ENCODE results near the gene FSTL4.

The FSTL4 gene

DNA sequence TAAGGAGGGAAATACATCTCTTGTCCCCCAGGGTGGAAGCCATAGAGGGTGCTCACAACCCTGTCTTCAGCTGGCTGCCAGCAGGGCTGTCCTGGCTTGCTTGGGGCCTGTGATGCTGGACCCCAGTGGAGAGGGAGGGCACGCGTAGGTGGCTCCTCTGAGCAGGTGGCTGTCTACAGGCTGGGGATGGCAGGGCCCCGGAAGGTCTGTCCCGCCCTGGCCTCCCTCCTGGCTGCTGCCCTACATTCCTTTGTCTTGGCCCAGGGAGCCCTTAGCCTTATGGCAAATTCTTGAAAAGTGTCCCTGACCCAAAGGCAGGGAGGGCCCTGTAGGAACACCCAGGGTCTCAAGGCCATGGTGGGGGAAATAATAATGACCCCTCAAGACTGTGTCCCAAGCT, 336.2 kb downstream of the FSTL4 start:
- no peak for DNase-seq

DNA sequence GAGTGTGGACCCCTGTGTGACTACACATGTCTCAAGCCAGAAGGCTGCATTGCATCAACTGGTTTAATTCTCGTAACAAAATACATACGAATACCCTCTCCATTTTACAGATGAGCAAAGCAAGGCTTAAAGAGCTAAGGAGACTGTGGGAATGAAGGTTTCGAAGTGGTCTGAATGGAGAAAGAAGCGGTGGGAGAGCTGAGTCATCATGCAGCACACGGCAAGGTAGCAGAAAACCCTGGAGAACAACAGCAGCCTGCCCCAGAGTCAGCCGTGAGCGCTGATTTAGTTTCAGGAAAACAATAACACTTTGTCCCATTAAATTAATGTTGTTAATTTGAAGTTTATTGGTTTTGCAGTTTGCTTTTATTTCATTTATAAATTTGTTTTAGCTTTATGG, 336.7 kb downstream of the FSTL4 start:
- no peak for DNase-seq

DNA sequence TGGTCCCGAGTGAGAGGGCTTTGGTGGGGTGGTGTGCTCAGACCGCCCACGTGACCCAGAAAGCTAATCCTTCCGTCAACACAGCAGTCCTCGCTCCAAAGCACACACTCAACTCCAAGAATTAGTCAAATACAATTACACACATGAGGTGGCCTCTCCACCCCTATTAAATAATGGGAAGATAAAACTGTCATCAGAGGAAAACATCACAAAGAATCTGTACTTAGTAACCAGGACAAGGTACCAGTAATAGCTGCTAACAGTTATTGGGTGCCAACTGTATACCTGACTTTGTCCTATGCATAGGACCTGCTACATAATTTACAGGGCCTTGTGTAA, 337.8 kb downstream of the FSTL4 start:
- DNase-seq: peak; percentile 47

DNA sequence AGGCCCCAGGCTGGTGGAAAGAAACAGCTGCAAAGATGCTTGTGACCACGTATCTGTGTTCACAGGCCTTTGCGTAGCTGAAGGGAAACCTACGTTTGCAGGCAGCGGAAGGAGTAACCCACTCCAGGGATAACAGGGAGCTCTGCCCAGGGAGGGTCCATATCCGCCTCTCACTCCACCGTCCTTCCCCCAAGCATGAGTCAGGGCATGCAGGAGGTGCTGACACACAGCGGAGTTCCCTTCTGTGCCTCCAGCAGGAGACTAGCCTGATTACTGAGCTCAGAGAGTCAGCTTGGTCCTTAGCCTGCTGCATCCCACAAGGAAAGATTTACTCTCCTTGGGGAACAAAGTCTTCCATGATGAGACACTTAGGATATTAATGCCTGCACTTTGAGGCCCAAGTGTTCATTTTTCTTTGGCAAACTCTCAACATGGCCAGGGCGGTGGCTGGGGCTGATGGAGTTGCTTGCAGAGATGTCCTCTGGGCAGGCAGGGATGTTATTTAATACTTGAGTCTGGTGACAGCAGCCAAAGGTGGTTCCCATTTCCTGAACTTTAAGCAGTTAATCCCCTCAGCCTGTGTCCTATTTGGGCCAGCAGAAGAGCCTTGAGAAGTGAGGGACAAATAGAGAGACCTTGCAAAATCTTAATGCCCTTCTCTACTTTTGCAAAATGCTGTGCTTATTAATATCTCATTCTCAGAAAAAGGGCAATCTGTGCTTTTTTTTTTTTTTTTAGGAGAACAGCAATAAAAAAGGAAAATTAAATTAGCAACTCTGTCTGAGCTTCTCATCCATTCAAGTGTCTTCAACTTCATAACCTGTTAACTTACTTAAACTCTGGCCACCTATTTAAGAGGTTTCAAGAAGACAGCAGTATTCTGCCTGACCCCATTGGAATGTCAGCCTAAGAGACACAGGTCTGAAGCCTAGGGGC, 338.4 kb downstream of the FSTL4 start:
- no peak for DNase-seq

DNA sequence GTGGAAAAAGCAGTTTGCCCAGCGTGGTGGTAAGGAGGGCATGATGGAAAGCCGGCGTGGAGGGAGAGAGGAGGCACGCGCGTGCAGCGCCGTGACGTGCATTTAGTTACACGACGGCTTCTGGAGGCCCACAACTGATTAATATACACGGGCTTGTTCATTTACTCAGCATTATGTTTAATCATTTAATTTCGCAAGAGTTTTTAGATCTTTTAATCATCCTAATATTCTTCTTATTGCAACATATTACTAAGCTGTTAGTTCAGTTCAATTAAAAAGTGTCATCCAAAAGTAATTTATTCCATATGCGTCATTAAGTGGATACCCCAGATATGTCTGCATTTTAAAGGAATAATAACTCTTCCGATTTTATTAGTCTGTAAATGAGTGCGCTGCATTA, 340.0 kb downstream of the FSTL4 start:
- DNase-seq: no peak

DNA sequence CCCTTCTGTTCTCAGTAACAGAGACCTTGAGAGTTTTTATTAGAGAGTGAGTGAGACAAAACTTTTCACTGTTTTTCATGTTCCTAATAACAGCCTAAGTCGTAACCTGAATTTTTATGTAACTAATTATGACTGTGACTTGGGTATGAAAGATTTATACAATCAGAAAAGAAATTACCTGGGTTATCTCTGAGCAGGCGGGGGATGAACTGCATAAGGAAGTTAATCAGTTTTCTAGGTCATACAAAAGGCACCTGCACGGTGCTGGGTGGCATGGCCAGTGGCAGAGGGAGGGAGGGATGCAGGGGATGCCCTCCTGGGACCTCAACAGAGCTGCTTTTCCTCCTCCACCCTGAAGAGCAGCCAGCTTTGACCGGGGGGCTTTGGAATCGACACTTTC, 340.7 kb downstream of the FSTL4 start:
- no peak for DNase-seq

DNA sequence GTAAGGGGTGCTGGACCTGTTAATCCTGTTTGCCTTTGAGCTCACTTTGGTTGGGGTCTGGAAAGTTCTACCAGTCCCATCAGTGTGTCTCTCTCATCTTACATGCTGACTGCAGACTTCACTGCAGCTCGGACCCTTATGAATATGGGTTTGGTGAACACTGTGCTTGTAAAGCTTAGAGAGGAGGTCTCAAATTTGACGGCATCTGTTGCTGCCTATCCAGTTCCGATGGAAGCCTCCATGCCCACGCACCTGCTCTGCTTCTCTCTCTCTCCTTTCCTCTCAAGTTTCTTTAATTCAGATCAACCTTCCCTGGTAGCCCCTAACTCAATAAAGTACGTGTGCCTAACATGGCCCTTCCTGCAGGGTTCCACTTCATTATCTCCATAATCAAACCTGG, 342.6 kb downstream of the FSTL4 start:
- DNase-seq: no peak

DNA sequence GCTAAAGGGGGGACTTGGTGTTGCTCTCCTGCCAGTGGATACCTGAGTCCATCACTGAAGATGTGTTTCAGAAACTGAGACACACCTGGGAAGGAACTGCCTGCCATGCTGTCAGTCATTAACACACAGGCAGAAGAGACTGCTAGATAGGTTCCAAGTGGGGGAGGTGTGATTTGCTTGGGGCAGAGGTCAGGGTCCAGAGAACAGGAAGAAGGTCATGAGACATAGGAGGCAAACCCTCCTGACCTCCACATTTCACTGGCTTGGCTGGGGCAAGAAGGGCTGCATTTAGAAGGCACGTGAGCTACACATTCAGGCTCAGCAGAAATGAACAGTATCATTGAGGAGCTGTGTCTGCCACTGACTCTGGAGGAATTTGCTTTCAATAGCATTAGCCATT, 344.7 kb downstream of the FSTL4 start:
- DNase-seq: no peak

DNA sequence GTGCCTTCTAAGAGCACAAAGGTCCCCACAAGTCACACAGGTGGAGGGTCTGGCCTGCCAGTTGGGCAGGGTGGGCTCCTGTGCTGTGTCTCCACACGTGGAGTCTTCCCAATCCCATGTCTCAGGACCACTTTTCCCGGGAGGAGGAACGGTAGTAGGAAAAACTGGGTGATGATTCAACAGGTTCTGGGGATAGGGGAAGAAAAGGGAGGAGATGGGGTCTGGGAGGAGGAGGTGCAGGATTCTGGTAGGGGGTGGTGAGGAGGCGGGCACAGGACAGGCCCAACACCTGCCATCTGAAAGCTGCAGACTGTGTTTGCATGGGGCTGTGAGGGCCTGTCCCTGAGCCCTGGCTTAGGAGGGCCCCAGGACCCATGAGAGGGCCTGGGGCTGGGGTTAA, 345.4 kb downstream of the FSTL4 start:
- DNase-seq: no peak

DNA sequence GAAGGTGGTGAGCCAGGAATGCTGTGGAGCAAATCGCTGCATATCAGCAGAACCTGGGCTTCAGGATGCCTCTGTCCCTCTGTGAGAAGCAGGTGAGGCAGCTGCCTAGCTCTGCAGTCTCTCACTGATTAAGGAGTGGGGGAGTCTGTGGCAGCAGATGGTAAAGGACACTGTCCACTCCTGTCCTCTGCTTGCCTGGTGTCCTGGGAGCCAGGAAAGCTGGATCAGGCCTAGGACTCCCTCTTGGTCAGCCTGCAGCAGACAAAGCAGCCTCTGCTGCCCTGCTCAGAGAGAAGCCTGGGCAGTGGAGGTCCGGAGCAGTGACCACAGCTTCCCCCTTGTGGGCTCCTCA, 345.8 kb downstream of the FSTL4 start:
- no peak for DNase-seq

DNA sequence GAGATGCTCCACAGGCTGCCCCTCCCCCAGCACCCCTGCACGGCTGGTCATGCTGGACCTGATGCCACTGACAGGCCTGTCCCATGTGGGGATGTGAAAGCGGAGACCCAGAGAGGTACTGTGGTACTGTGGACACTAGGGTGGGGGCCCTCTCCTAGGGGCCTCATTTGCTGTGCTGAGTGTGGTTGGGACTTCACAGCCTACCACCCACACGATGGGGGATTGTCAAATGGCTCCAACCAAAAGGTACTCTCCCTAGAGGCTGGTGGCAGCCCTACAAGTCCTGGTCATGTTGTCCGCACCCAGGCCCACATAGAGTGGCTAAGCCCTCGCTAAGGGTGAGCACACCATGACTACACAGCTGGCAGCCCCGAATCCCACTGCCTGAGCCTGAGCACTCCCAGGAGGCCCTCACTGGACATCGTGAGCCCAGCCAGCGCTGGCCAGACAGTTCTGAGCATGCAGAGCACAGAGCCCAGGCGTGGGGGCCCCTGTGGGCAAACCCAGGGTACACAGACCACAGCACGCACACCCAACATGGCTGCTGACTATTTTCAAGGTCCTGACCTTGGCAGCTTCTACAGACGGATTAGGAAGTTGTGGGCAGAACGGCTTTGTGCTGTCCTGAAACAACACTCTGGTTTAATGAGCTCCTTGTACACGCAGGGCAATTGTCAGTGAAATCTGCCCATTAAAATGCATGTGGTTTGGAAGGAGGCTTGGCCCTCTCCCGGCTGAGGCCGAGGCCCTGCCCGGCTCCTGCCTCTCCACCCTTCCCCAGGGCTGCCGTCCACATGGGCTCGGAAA, 346.4 kb downstream of the FSTL4 start:
- DNase-seq: no peak

DNA sequence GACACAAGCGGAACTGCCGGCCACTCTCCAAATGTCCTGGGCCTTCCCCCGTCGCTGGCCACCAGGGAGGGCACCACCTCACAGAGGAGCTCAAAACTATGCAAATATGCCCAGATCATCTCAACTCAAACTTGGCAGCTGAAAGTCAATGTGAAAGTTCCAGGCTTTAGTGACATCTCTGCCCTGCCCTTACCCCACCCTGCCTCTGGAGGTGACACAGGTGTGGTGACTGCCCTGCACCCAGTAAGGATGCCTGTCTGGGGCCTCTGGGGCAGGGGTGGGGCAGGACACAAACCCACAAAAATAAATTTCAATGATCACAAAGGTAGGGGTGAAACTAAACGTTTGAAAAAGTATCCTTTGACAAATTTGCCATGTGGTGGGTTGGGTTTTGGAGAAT, 347.1 kb downstream of the FSTL4 start:
- no peak for DNase-seq

DNA sequence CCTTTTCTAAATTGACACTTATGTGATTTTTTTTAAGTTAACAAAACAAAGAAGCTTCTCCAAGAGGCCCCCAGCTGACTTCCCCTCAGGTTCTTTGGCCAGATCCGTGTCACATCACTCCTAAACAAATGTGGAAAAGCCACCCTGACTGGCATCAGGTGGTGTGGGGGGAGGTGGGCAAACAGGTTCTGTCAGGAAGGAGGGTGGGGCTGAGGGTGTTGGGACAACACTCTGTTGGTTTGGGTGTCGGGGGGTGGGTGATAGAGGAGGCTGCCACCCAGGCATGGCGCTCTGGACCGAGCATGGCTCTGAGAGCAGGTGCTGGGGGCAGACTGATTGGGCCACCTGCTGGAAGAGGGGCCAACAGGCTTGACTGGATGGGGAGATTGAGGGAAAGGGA, 349.7 kb downstream of the FSTL4 start:
- DNase-seq: no peak

DNA sequence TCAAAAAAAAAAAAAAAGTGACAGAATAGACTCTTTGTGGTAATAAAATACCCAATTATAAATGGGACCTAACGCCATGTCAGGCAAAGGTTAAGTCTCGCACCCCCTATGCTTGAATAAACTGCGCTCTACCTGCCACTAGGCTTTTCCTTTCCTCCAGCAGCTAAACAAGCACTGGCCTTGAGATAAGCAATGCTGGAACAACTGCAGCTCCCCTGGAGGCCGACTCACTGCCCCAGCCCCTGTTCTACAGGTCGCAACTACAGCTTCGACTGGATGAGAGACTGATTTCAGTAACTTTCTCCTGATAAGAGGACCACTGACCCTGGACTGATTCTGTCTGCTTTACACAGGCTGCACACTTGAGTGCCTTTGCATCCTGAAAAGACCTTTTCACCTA, 350.3 kb downstream of the FSTL4 start:
- DNase-seq: no peak

DNA sequence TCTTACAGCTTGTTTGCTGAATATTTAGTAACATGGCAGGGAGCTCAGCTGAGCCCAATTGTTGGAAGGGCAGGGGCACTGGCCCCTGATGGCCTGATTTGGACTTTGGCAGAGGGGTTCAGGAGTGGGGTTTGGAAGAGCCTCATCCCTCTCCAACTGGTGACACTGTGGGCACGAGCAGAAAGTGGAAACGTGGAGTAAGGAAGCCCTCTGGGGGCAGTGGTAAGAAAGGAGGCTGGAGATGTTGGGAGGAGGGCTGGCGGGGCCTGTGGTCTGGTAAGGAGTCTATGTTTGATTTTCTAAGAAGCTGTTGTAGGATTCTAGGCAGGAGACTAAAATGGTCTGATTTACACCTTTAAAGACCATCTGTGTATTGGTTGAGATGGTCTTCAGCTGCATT, 351.6 kb downstream of the FSTL4 start:
- DNase-seq: no peak

DNA sequence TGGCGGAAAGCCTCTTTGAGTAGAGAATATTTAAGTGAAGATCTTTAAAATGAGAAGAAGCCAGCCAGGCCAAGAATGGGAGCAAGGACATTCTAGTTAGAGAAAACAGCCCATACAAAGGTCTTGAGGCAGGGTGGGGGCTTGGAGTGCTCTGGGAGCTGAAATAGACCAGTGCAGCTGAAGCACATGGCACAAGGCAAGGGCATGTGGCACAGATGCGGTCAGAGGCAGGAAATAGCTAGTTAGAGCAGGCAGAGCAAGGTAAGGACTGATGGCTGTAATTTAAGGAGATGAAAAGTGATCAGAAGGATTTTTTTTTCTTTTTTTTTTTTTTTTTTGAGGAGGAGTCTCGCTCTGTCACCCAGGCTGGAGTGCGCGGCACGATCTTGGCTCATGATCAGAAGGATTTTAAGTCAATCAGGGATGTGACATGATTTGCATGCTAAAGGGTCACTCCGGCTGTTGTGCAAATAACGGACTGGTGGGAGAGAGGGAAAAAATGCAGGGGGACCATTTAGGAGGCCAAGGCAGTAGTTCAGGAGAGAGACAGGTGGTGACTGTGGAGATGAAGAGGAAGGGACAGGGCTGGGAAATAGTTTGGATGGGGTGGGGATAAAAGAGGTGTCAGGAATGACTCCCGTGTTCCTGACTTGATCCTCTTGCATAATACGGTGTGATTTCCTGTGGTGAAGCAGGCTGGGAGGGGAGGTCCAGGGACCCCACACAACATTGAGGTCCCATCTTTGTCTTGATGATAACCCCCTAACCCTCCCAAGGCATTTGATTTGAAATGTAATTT, 352.9 kb downstream of the FSTL4 start:
- DNase-seq: no peak

DNA sequence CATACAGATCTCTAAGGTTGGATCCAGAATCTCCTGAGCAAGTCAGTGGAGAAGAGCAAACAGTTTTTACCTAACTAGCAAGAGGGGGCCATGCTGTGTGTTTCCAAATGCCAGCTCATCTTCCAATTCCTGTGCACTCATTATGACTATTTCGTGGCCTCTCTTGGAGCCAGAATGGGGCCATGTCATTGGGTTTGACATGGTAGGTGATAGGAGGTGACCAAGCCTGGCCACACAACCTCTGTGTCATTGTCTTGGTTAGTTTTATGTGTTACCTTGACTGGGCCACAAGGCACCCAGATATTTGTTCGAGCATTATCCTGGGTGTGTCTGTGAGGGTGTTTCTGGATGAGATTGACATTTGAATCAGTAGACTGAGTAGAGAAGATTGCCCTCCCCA, 354.4 kb downstream of the FSTL4 start:
- DNase-seq: no peak

DNA sequence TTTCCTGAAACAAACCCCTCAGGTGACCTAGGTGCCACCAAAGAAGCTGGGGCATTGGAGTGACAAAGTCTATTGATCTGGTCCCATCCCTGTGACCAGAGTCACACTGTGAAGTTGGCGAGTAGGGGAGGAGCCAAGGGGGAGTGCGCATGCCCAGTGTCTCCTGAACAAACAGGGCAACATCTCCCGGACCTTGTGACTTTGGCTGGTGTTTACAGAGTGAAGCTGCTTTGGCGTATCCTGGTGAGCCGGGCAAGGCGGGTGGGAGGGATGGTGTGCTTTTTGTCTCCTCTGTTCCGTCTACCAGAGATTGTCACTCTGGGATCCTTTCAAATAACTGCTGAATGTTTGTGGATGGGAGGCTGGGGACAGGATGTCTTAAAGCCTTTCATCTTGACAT, 356.1 kb downstream of the FSTL4 start:
- no peak for DNase-seq

DNA sequence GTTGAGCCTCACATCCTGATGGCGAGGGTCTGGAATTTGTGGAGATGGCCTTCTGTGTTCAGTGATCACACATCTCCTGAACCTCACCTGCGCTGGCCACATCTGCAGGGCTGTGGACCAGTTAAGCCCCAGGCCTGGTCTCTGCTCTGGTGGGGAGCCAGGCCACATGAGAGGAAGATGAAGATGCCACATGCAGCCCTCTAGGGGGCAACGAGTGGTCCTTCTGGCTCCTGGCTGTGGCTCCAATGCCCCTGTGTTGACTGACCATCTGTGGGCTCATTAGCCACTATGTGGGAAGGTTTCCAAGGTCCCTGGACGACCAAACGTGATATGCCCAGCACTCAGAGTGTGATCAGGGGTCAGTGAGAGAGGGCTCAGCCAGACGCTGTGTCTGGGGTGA, 357.5 kb downstream of the FSTL4 start:
- DNase-seq: no peak

DNA sequence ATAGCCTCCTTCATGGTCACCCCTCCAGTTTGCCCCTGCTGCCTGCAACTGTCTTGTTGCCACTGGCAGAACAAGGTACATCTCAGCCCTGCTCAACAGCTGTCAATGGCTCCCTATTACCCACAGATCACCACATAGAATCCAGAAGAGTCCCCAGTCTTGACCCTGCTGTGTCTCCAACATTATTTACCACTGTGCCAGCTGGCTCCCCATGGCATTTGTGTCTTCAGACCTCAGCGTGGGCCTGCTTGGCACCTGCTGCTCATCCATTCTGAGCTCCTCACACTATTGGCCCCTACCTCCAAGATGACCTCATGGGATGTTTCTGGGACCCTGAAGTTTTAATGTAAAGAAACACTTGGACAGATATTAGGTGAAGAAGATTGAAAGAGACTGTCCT, 358.7 kb downstream of the FSTL4 start:
- no peak for DNase-seq

DNA sequence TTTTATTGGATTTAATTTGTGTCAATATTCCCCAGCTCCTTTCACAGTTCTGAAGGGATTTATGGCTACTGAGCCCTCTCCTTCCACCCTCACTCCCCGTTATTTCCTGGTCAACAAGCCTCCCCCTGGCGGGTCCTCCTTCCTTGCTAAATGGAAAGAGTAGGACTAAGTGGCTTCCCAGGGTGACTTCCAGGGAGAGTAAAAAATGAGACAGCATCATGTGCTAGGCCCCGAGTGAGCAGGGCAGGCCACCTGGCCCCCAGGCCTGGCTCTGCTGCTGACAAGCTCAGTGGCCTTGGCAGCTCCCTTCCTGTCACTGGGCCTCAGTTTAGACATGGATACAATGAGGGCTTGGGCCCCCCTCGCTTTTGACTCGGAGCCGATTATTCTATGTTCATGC, 359.3 kb downstream of the FSTL4 start:
- no peak for DNase-seq

DNA sequence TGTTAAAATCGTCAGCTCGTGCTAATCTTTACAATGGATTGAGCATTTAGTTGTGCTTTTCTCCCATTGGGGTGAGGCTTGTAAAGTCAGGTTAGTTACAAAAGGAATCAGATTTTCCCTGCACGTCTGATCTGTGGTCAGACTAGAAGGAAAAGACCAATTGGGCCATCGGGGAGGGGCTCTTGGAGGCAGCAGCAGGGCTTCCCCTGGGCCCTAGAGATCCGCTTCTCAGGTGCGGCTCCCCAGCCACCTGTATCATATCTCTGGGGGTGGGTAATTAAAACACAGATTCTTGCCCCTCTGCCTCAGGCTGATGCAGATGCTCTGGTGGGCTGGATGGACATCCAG, 360.2 kb downstream of the FSTL4 start:
- no peak for DNase-seq

DNA sequence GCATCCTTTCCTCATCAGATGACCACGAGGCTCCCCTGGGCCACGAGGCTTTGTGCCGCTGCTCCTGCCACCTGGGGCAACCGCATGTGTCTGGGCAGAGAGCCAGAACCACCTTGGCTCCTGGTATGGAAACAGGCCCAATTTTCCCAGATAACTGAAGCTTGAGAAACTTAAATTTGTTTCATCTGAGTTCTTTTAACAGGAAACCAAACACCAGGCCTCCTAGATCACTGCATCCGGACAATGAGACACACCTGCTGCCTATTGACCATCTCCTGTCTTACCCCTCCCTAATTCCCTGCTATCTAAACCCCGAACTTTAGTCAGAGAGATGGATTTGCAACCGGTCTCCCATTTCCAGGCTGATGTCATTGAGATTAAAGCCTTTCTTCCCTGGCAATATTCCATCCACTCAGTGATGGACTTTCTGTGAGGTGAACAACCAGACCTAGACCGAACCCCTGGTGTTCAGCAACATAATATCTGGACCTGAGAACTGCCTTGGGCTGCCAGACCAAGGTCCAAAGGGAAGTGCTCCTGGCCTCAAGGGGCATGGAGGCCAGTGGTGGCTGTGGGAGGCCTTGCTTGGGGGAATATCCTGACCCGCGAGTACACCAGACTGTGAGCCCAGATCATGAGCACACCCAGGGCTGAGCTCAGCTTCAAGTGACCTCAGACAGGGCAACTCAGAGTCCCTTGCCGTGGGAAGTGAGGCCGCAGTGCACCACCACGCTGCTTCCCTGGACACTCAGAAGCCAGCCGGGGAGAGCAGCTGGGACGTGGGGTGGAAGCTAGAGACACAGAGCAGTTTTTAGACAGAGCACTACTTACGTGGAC, 360.8 kb downstream of the FSTL4 start:
- peak; percentile 88 for DNase-seq
